ENCODE data around the gene KRTAP10-12. TPM values are rescaled to one million over a fixed set of nuclear protein-coding genes. Genes with fewer than 3 reads are reported as not detected.

Gene KRTAP10-12
- total RNA-seq, 1 donor from 2014 or later = not detected

GRCh38 chr21:44650973-44651675, 45.8 kb upstream of the KRTAP10-12 start:
- H3K4me3 Mint-ChIP-seq (ENCODE audit: unreplicated experiment) = no peak overlapping the region
- no peak for DNase-seq (ENCODE audit: low spot score)
- no peak overlapping the region for H3K27ac Mint-ChIP-seq (ENCODE audit: unreplicated experiment)
- peaks cover 11% of the 10 kb centered on the region for H3K27me3 Mint-ChIP-seq (ENCODE audit: unreplicated experiment)
- TF ChIP-seq CTCF (IDR thresholded peaks at IDR 0.05; ENCODE audit: unreplicated experiment) = no peak
- no peaks in the 10 kb centered on the region for H3K36me3 Mint-ChIP-seq (ENCODE audit: low read depth, unreplicated experiment)
- no peaks in the 10 kb centered on the region for H3K4me1 Mint-ChIP-seq (ENCODE audit: unreplicated experiment)
- no peaks in the 10 kb centered on the region for H3K9me3 Mint-ChIP-seq (ENCODE audit: unreplicated experiment)

- peaks cover 8% of the 10 kb centered on the region for H3K27me3 Mint-ChIP-seq (ENCODE audit: unreplicated experiment)
- H3K27ac Mint-ChIP-seq (ENCODE audit: unreplicated experiment) = no peak overlapping the region
- H3K4me1 Mint-ChIP-seq (ENCODE audit: unreplicated experiment) = no peaks in the 10 kb centered on the region
- no peak for DNase-seq (ENCODE audit: low spot score)
- no peak overlapping the region for H3K4me3 Mint-ChIP-seq (ENCODE audit: unreplicated experiment)
- peaks cover 13% of the 10 kb centered on the region for H3K36me3 Mint-ChIP-seq (ENCODE audit: low read depth, unreplicated experiment)
- no peak for TF ChIP-seq CTCF (IDR thresholded peaks at IDR 0.05; ENCODE audit: unreplicated experiment)
- H3K9me3 Mint-ChIP-seq (ENCODE audit: unreplicated experiment) = no peaks in the 10 kb centered on the region
Observed at GRCh38 chr21:44653123-44653522, 43.8 kb upstream of the KRTAP10-12 start.

- DNase-seq (ENCODE audit: low spot score) = no peak
- Mint-ChIP-seq H3K4me3 (ENCODE audit: unreplicated experiment) (no peak overlapping the region), H3K36me3 (ENCODE audit: low read depth, unreplicated experiment) (peaks cover 13% of the 10 kb centered on the region), H3K27ac (ENCODE audit: unreplicated experiment) (no peak overlapping the region), H3K9me3 (ENCODE audit: unreplicated experiment) (no peaks in the 10 kb centered on the region), H3K4me1 (ENCODE audit: unreplicated experiment) (peaks cover 3% of the 10 kb centered on the region), H3K27me3 (ENCODE audit: unreplicated experiment) (peaks cover 8% of the 10 kb centered on the region)
- no peak for TF ChIP-seq CTCF (IDR thresholded peaks at IDR 0.05; ENCODE audit: unreplicated experiment)
Observed at GRCh38 chr21:44653656-44654575, 43.1 kb upstream of the KRTAP10-12 start.

GRCh38 chr21:44654576-44655175, 42.3 kb upstream of the KRTAP10-12 start, which contains the start of gene KRTAP12-4:
KRTAP12-4 (minus strand) TSS chr21:44654659; CDS start chr21:44654614, 45 bp downstream.
- Mint-ChIP-seq H3K36me3 (ENCODE audit: low read depth, unreplicated experiment) (peaks cover 13% of the 10 kb centered on the region), H3K4me1 (ENCODE audit: unreplicated experiment) (peaks cover 7% of the 10 kb centered on the region), H3K27me3 (ENCODE audit: unreplicated experiment) (peaks cover 8% of the 10 kb centered on the region), H3K9me3 (ENCODE audit: unreplicated experiment) (no peaks in the 10 kb centered on the region), H3K27ac (ENCODE audit: unreplicated experiment) (no peak within 1 kb of the TSS), H3K4me3 (ENCODE audit: unreplicated experiment) (no peak within 1 kb of the TSS)
- DNase-seq (ENCODE audit: low spot score) = no peak
- TF ChIP-seq CTCF (IDR thresholded peaks at IDR 0.05; ENCODE audit: unreplicated experiment) = no peak

Measured in endothelial cell (in vitro differentiated cells).